VCaP (cell line): ENCODE data around the gene ZNF319.

ENCODE experiments used
- H3K27ac ChIP-seq: fragments of 450-650 bp; 2 replicates; pipeline ENCODE4 v1.5.1; 2017
- CTCF ChIP-seq: fragments of 450-650 bp; conservative IDR thresholded peaks from 2 replicates; pipeline ENCODE4 v1.5.1; 2017; ENCODE audit warnings: mild to moderate bottlenecking, moderate library complexity

ZNF319 gene

GRCh38 chr16:57999971-58000705 is at the start of gene ZNF319:
ZNF319 (minus strand) TSS chr16:58000672; CDS start chr16:57998265, 2,407 bp downstream.
- peak within 1 kb of the TSS; percentile 73 for H3K27ac ChIP-seq
- TF ChIP-seq CTCF, result no peak

DNA sequence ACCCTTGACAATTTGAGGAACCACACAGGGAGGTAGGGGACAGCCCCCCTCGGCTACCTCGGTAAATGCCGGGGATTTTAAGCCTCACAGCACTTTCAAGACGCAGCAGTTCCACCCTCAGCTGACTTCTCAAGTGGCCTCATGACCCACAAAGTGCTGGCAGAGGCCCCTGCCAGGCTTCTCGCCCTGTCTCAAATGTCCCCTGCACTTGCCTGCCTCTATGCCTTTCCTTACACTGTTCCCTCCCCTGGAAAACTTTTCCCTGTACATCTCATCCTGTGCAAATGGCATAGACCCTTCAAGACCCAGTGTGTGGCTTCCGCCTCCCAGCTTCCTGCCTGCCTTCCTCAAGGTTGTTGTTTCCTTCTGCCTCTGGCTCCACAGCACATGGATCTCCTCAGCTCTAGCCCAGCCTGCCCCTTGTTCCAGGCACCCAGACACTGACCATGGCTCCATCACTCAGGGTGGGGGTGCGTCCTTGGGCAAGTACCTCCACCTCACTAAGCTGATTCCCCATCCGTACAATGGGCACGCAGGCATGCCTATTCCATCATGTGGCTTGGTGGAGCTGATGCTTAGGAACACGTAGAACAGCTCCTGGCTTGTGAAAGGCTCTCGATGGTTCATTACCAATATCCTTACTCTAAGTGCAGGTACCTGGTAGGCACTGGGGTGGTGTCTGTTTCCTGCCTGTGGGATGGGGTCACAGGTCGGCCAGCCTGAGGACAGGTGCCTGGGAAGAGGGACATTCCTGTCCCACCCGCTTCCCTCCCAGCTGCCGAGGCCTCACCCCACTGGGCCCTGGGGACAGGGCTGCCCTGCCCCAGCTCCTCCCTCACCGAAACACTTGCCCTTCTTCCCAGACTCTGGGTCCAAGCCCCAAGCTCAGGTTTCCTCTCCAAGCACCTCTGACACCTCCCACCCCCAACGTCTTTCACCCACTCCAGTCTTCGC is 49.0 kb upstream of the ZNF319 start:
- no peak overlapping the region for H3K27ac ChIP-seq
- TF ChIP-seq CTCF, result no peak

GRCh38 chr16:58048494-58049231 is 48.2 kb upstream of the ZNF319 start:
- H3K27ac ChIP-seq, result no peak overlapping the region
- TF ChIP-seq CTCF, result no peak

DNA sequence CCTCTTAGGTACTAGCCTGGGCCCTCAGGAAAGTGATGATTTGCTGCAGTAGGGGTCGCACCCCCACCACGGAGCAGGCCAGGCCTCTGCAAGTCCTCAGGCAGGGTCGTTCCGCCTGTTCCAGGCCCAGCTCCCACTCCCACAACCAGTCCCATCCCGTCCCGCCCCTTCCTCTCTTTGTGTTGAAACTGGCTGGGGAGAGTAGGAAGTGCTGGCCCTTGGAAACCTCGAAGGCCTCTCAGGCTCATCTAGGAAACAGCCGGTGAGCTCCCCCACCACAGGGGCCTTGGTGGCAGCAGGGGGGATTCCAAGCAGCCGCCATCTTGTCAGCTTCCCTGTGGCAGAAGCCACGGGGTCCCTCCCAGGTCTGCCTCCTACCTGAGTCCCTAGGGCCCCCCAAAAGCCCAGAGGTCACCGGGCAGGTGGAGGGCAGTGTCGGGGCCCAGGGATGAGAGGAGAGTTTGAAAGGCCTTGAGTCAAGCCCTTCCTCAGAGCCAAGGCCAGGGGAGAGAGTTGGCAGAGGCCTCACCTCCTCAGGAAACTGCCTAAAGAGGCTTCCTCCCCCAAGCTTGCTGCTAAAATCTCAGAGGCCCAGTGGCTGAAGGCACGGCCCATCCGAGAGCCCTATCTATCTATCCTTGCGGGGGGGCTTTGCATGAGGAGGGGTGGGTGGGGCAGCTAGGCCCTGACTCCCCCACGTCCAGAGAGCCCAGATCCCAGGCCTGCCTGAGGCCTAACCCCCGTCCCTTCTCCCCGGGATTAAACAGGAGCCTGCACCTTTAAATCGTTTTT is 47.3 kb upstream of the ZNF319 start:
- TF ChIP-seq CTCF, result no peak
- no peak overlapping the region for H3K27ac ChIP-seq

DNA sequence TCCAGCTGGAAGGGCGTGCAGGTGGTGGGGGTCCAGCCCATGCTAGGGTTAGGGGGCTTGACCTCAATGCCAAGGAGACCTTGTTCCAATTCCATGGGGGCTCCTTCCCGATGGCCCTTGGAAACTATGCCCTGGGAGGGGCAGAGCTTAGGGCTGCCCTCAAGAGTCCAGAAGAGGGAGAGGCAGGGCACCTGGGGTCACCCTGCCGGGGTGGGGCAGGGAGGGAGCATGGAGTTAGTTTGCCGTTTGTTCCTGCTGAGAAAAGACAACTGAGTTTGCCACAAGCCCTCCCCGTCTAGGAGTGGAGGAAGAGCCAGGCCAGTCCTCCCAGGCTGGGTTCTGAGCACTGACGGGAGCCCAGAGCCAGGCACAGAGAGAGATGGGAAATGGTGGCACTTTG is 46.5 kb upstream of the ZNF319 start:
- H3K27ac ChIP-seq, result no peak overlapping the region
- no peak for TF ChIP-seq CTCF

DNA sequence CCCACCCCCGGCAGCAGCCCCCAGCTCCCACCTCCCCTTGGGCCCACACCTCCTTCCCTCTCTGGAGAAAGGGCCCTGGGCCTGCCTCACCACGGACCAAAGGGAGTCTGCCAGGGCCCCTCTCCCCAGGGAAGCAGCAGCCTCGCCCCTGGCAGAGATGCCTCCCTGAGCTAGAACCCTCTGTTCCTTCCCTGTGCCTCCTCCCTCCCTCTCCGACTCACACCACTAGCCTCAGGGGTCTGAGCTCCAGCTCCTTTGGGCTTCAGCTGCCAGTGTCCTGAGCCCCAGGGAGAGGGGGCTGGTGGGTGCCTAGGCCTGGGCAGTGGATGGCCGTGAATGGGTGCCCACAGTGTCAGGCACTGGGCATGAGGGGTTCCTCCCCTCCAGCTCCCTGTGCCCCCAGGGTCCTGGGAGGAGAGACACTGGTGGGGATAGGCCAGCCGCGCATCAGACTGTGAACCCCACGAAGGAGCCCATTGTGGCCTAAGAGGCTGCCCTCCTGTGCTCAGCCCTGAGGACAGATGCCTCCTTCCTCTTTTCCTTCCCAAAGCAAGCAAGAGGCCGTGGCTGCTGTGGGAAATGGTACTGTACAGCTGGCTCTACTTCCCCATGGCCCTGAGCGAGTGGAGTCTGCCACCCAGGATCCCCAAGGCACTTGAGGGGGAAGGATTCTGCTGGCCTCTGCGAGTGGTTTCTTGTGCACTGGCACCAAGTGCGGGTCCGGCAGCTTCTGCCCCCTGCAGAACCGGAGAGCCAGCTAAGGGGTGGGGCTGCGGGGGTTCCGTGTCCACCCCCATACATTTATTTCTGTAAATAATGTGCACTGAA is 45.8 kb upstream of the ZNF319 start:
- no peak overlapping the region for H3K27ac ChIP-seq
- no peak for TF ChIP-seq CTCF
